Measurements from ENCODE around the gene TBCC.

TBCC gene

DNA sequence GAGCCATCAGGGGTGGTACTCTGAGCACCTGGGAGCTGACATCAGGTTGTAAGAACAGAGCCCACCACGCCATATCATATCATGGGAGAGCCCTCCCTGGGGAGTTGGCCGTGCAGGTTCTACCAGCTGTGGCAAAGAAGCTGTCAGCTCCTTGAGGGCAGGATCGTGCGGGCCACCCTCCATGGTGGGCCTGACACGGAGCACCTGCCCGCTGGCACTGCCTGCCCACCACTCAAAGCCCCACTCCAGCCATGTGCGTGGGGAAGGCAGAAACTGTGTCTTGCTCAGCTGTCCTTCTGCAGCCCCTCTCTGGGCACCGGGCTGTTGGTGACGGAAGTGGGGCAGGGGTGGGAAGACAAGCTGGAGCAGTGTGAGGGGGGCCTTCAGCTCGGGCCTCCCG is 37.8 kb downstream of the TBCC start:
- Histone ChIP-seq H3K9ac (ENCODE audit: low read length) (no peak overlapping the region), H3K4me3 (ENCODE audit: low read length) (no peak overlapping the region), H3K79me2 (ENCODE audit: low read length) (no peaks in the 10 kb centered on the region), H3K36me3 (replicated peaks; ENCODE audit: insufficient read depth, low read length) (no peaks in the 10 kb centered on the region), H4K20me1 (ENCODE audit: insufficient read depth, low read length) (no peaks in the 10 kb centered on the region), H3K27me3 (replicated peaks; ENCODE audit: insufficient read depth, low read length) (no peaks in the 10 kb centered on the region), H3F3A (ENCODE audit: insufficient read depth, low read length) (no peaks in the 10 kb centered on the region), H2AFZ (ENCODE audit: low read length) (no peak overlapping the region), H3K4me2 (ENCODE audit: low read depth, low read length) (no peak overlapping the region), H3K9me3 (replicated peaks; ENCODE audit: insufficient read depth, low read length) (no peaks in the 10 kb centered on the region), H3K4me1 (ENCODE audit: low read length) (0 out of 2 replicates have a peak, but pooled peaks cover 4% of the 10 kb centered on the region), H3K27ac (ENCODE audit: low read length) (no peak overlapping the region), H3K9me2 (replicated peaks; ENCODE audit: insufficient read depth, low read length) (no peaks in the 10 kb centered on the region)
- DNase-seq: no peak
- TF ChIP-seq EZH2phosphoT487 (IDR thresholded peaks at IDR 0.05; ENCODE audit: low read length): no peak
- TF ChIP-seq EZH2 (optimal IDR thresholded peaks at IDR 0.05; ENCODE audit: low read depth, low read length): no peak
- TF ChIP-seq, protein P1, sequence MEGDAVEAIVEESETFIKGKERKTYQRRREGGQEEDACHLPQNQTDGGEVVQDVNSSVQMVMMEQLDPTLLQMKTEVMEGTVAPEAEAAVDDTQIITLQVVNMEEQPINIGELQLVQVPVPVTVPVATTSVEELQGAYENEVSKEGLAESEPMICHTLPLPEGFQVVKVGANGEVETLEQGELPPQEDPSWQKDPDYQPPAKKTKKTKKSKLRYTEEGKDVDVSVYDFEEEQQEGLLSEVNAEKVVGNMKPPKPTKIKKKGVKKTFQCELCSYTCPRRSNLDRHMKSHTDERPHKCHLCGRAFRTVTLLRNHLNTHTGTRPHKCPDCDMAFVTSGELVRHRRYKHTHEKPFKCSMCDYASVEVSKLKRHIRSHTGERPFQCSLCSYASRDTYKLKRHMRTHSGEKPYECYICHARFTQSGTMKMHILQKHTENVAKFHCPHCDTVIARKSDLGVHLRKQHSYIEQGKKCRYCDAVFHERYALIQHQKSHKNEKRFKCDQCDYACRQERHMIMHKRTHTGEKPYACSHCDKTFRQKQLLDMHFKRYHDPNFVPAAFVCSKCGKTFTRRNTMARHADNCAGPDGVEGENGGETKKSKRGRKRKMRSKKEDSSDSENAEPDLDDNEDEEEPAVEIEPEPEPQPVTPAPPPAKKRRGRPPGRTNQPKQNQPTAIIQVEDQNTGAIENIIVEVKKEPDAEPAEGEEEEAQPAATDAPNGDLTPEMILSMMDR (IDR thresholded peaks at IDR 0.05; ENCODE audit: low read length): no peak

DNA sequence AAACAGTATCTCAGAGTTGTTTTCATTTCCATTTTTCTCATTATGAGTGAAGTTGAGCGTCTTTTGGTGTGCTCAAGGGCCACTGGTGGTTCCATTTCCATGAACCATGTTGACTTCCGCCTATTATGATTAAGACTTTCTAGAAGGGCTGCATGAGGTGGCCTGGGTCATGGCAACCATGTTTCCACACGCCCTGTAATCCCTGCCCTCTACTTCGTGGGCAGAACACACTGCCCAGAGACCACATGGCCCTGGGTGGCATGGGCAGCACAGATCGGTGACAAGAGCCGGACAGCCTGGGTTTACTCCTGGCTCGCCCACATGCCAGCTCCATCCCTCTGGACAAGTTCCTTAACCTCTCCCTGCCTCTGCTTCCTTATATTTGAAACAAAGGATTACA is 38.3 kb downstream of the TBCC start:
- Histone ChIP-seq H3K4me1 (ENCODE audit: low read length) (0 out of 2 replicates have a peak, but pooled peaks cover 4% of the 10 kb centered on the region), H4K20me1 (ENCODE audit: insufficient read depth, low read length) (no peaks in the 10 kb centered on the region), H3K36me3 (replicated peaks; ENCODE audit: insufficient read depth, low read length) (no peaks in the 10 kb centered on the region), H3K79me2 (ENCODE audit: low read length) (no peaks in the 10 kb centered on the region), H3K4me2 (ENCODE audit: low read depth, low read length) (no peak overlapping the region), H3K9ac (ENCODE audit: low read length) (no peak overlapping the region), H3K9me3 (replicated peaks; ENCODE audit: insufficient read depth, low read length) (no peaks in the 10 kb centered on the region), H3K27ac (ENCODE audit: low read length) (no peak overlapping the region), H3K27me3 (replicated peaks; ENCODE audit: insufficient read depth, low read length) (no peaks in the 10 kb centered on the region), H3K9me2 (replicated peaks; ENCODE audit: insufficient read depth, low read length) (no peaks in the 10 kb centered on the region), H3F3A (ENCODE audit: insufficient read depth, low read length) (no peaks in the 10 kb centered on the region), H3K4me3 (ENCODE audit: low read length) (no peak overlapping the region), H2AFZ (ENCODE audit: low read length) (no peak overlapping the region)
- no peak for DNase-seq
- TF ChIP-seq, protein P1 (IDR thresholded peaks at IDR 0.05; ENCODE audit: low read length): no peak
- no peak for TF ChIP-seq EZH2 (optimal IDR thresholded peaks at IDR 0.05; ENCODE audit: low read depth, low read length)
- TF ChIP-seq EZH2phosphoT487 (IDR thresholded peaks at IDR 0.05; ENCODE audit: low read length): no peak

DNA sequence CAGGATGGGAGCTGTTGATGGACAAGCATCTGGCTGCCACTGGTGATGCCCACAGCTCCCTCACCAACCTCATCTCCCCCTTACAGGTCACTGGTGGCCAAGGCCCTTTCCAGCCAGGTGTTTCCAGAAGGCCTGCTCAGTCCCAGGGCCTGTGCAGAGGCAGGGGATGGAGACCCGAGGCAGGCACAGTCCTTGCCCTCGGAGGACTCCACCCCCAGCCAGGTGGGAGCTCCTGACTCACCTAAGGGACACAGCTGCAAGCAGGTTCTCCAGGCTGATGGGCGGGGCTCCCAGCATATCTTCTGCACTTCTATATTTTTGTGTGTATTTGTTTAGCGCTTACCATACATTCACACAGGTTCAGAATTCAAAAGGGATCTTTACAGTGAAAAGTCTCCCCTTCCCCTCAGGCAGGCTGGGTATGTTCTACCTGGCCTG is 40.9 kb downstream of the TBCC start:
- no peaks in the 10 kb centered on the region for H3K9me3 ChIP-seq (replicated peaks; ENCODE audit: insufficient read depth, low read length)
- no peaks in the 10 kb centered on the region for H3K9me2 ChIP-seq (replicated peaks; ENCODE audit: insufficient read depth, low read length)
- H3K4me1 ChIP-seq (ENCODE audit: low read length): peaks cover 4% of the 10 kb centered on the region; the same call in 1 of the 2 replicates
- no peaks in the 10 kb centered on the region for H3K79me2 ChIP-seq (ENCODE audit: low read length)
- no peak overlapping the region for H2AFZ ChIP-seq (ENCODE audit: low read length)
- no peak overlapping the region for H3K4me3 ChIP-seq (ENCODE audit: low read length)
- H3K4me2 ChIP-seq (ENCODE audit: low read depth, low read length): no peak overlapping the region
- H3K36me3 ChIP-seq (replicated peaks; ENCODE audit: insufficient read depth, low read length): no peaks in the 10 kb centered on the region
- no peak for DNase-seq
- no peaks in the 10 kb centered on the region for H4K20me1 ChIP-seq (ENCODE audit: insufficient read depth, low read length)
- H3K27ac ChIP-seq (ENCODE audit: low read length): no peak overlapping the region
- no peak for TF ChIP-seq EZH2phosphoT487 (IDR thresholded peaks at IDR 0.05; ENCODE audit: low read length)
- TF ChIP-seq EZH2 (optimal IDR thresholded peaks at IDR 0.05; ENCODE audit: low read depth, low read length): no peak
- TF ChIP-seq, protein P1 (IDR thresholded peaks at IDR 0.05; ENCODE audit: low read length): no peak
- no peaks in the 10 kb centered on the region for H3K27me3 ChIP-seq (replicated peaks; ENCODE audit: insufficient read depth, low read length)
- no peak overlapping the region for H3K9ac ChIP-seq (ENCODE audit: low read length)
- H3F3A ChIP-seq (ENCODE audit: insufficient read depth, low read length): peaks cover 7% of the 10 kb centered on the region

All from MM.1S (cell line).